SH-SY5Y (cell line): Measurements from ENCODE around the gene OR52K1.

Source experiments
- GATA2 ChIP-seq: IDR thresholded peaks from 2 replicates; pipeline ENCODE4 v1.6.1; 2011; ENCODE audit warnings: mild to moderate bottlenecking, low read depth, low read length
- GATA3 ChIP-seq: IDR thresholded peaks from 2 replicates; pipeline ENCODE4 v1.6.1; 2011; ENCODE audit warnings: low read depth, mild to moderate bottlenecking, low read length, moderate library complexity

- TF ChIP-seq GATA2 (no peak), GATA3 (no peak)
Observed at GRCh38 chr11:4522752-4523151, 40.3 kb downstream of the OR52K1 start.
